Bronchial epithelial cell (primary cell): Measurements from ENCODE around the gene HTRA1. TPM values are rescaled to one million over a fixed set of nuclear protein-coding genes. Genes with fewer than 3 reads are reported as not detected.

ENCODE experiments used
- DNase-seq: peaks from one replicate; pipeline ENCODE4 v3.0.0-alpha.2; 2010; ENCODE audit warnings: low read depth
- FAIRE-seq: peaks from 2 replicates; lab custom pipeline; 2011; peaks lifted over from hg19 to GRCh38; lab: Jason Lieb, UNC
- H3K27me3 ChIP-seq: 2 replicates; pipeline ENCODE4 v1.5.1; 2011; ENCODE audit warnings: low read length; ENCODE audit not compliant: control insufficient read depth, insufficient read depth
- H3K36me3 ChIP-seq: 2 replicates; pipeline ENCODE4 v1.5.1; 2011; ENCODE audit warnings: low read length; ENCODE audit not compliant: control insufficient read depth, insufficient read depth
- H3K4me3 ChIP-seq: 2 replicates; pipeline ENCODE4 v1.5.1; 2011; ENCODE audit warnings: mild to moderate bottlenecking, low read depth, low read length, control low read depth
- CTCF ChIP-seq: IDR thresholded peaks from 2 replicates; pipeline ENCODE4 v1.5.1; 2011; ENCODE audit warnings: mild to moderate bottlenecking, moderate library complexity, low read length, control low read depth, inconsistent platforms; ENCODE audit not compliant: insufficient read depth, severe bottlenecking
- total RNA-seq: library from RNA; depleted of rRNA; stranded (reverse); fragments of >200 nt; gene quantifications from 2 replicates; pipeline ENCODE4 v1.2.1, GENCODE V29; 2014

HTRA1 gene
- total RNA-seq, 1 donor from 2014 or later = 80.3 TPM

GRCh38 chr10:122558452-122558851, 97.1 kb downstream of the HTRA1 start:
- Histone ChIP-seq H3K36me3 (no peaks in the 10 kb centered on the region), H3K4me3 (no peak overlapping the region), H3K27me3 (peaks cover 10% of the 10 kb centered on the region)
- DNase-seq (no peak), FAIRE-seq (no peak)
- no peak for TF ChIP-seq CTCF

- no peak for FAIRE-seq
- no peak for TF ChIP-seq CTCF
- DNase-seq = peak; percentile 62
Measured at GRCh38 chr10:122559228-122559627, 97.9 kb downstream of the HTRA1 start.

GRCh38 chr10:122560279-122560804, 99.0 kb downstream of the HTRA1 start, which contains the start of gene DMBT1:
Gene DMBT1, plus strand, starts transcription at chr10:122560754. Its CDS starts 17 bp downstream, at chr10:122560771.
- DNase-seq (peak; percentile 50), FAIRE-seq (no peak)
- H3K36me3 ChIP-seq = no peaks in the 10 kb centered on the region
- TF ChIP-seq CTCF = no peak
- H3K27me3 ChIP-seq = peaks cover 10% of the 10 kb centered on the region
- H3K4me3 ChIP-seq = no peak within 1 kb of the TSS

More at GRCh38 chr10:122559228-122559627, 97.9 kb downstream of the HTRA1 start:
- Histone ChIP-seq H3K4me3 (no peak overlapping the region), H3K36me3 (no peaks in the 10 kb centered on the region), H3K27me3 (peaks cover 10% of the 10 kb centered on the region)

DNA sequence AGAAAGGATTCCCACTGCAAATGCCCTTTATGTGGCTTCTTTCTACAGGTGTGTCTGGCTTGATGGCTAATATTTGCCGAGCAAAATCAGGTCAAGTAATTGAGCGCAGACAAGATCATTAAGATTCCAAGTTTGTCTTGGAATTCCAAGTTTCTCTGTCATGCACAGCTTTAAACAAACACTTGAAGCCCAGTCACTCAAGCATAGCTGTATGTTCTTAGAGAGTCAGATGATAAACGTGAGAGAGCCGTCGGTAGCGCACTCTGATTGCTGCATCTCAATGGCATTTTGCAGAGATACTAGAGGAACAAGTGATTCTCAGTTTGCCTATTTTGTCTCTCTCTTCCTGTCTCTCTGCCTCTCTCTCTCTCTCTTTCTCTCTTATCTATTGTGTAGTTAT, 99.9 kb downstream of the HTRA1 start:
- H3K4me3 ChIP-seq = no peak overlapping the region
- no peaks in the 10 kb centered on the region for H3K36me3 ChIP-seq
- no peak for FAIRE-seq
- peaks cover 9% of the 10 kb centered on the region for H3K27me3 ChIP-seq
- DNase-seq = peak; percentile 54
- no peak for TF ChIP-seq CTCF

GRCh38 chr10:122561792-122562191, 100.4 kb downstream of the HTRA1 start:
- no peak for TF ChIP-seq CTCF
- DNase-seq = no peak
- FAIRE-seq = no peak
- no peaks in the 10 kb centered on the region for H3K36me3 ChIP-seq
- no peak overlapping the region for H3K4me3 ChIP-seq
- H3K27me3 ChIP-seq = peaks cover 9% of the 10 kb centered on the region

Other genes with a start within 250 kb of the HTRA1 start
- 0.13 and 0.26 TPM in 2 replicates for gene BTBD16, start 190.3 kb upstream of the HTRA1 start, total RNA-seq
- gene PLEKHA1, start 86.8 kb upstream of the HTRA1 start, total RNA-seq = 35.3 and 38.9 TPM in 2 replicates
- not detected in 2 replicates for gene ARMS2, start 6.9 kb upstream of the HTRA1 start, total RNA-seq
- not detected in 2 replicates for gene DMBT1, start 99.2 kb downstream of the HTRA1 start, total RNA-seq
- not detected in 2 replicates for gene C10orf120, start 238.3 kb downstream of the HTRA1 start, total RNA-seq